GM23338 (cell line): ENCODE results near the gene CMIP. TPM values are rescaled to one million over a fixed set of nuclear protein-coding genes. Genes with fewer than 3 reads are reported as not detected.
"Not testable (repeated sequence)": the region's sequence is repeated elsewhere in the genome, so short reads cannot be mapped to it uniquely, and the experiment has no call there.

Experiments
- ATAC-seq: fragments of 200-7000 bp; cut with Tn5 transposase; 3 replicates; pipeline ENCODE4 v1.9.1; 2020
- DNase-seq: peaks from one replicate; pipeline ENCODE4 v3.0.0-alpha.2; 2015; ENCODE audit warnings: low spot score
- H2AFZ ChIP-seq: fragments of 200-600 bp; sonication (generic); 2 replicates; pipeline ENCODE4 v1.8.0; 2016; ENCODE audit warnings: antibody characterized with exemption, mild to moderate bottlenecking, moderate library complexity
- H3F3A ChIP-seq: fragments of 200-600 bp; sonication (generic); replicated peaks from 2 replicates; pipeline ENCODE4 v1.8.0; 2017; ENCODE audit warnings: antibody characterized with exemption, mixed run types, low read depth
- H3K27ac ChIP-seq: fragments of 200-600 bp; sonication (generic); 2 replicates; pipeline ENCODE4 v1.6.1; 2016; ENCODE audit warnings: low read depth
- H3K27me3 ChIP-seq: fragments of 200-600 bp; sonication (generic); 2 replicates; pipeline ENCODE4 v1.8.0; 2016; ENCODE audit warnings: mild to moderate bottlenecking, mixed run types, moderate library complexity; ENCODE audit not compliant: insufficient read depth
- H3K36me3 ChIP-seq: fragments of 200-600 bp; sonication (generic); 2 replicates; pipeline ENCODE4 v1.8.0; 2016; ENCODE audit warnings: mild to moderate bottlenecking; ENCODE audit not compliant: insufficient read depth
- H3K4me1 ChIP-seq: fragments of 200-600 bp; sonication (generic); 2 replicates; pipeline ENCODE4 v1.8.0; 2016; ENCODE audit warnings: mild to moderate bottlenecking, moderate library complexity; ENCODE audit not compliant: insufficient read depth
- H3K4me2 ChIP-seq: fragments of 200-600 bp; sonication (generic); 2 replicates; pipeline ENCODE4 v1.7.1; 2017; ENCODE audit warnings: mixed run types
- H3K4me3 ChIP-seq: fragments of 200-600 bp; sonication (generic); 2 replicates; pipeline ENCODE4 v1.6.1; 2016; ENCODE audit warnings: mixed run types
- H3K79me2 ChIP-seq: fragments of 200-600 bp; sonication (generic); replicated peaks from 2 replicates; pipeline ENCODE4 v1.8.0; 2017; ENCODE audit warnings: mild to moderate bottlenecking; ENCODE audit not compliant: insufficient read depth
- H3K9me2 ChIP-seq: fragments of 200-600 bp; sonication (generic); 2 replicates; pipeline ENCODE4 v1.8.0; 2017; ENCODE audit not compliant: insufficient read depth
- H4K20me1 ChIP-seq: fragments of 200-600 bp; sonication (generic); replicated peaks from 2 replicates; pipeline ENCODE4 v1.8.0; 2017; ENCODE audit warnings: mild to moderate bottlenecking; ENCODE audit not compliant: insufficient read depth
- H3K27ac Mint-ChIP-seq: 2 replicates; pipeline ENCODE4 v1.8.0; 2020; ENCODE audit warnings: inconsistent platforms, mild to moderate bottlenecking, moderate library complexity, mixed read lengths
- H3K27me3 Mint-ChIP-seq: 3 replicates; pipeline ENCODE4 v1.8.0; 2022; ENCODE audit warnings: low read depth, mild to moderate bottlenecking, moderate library complexity, mixed read lengths, inconsistent platforms; ENCODE audit not compliant: insufficient read depth, poor library complexity
- H3K36me3 Mint-ChIP-seq: 3 replicates; pipeline ENCODE4 v1.8.0; 2021; ENCODE audit warnings: low read depth, mild to moderate bottlenecking, inconsistent platforms, moderate library complexity, mixed read lengths
- H3K4me1 Mint-ChIP-seq: 3 replicates; pipeline ENCODE4 v1.8.0; 2020; ENCODE audit warnings: mild to moderate bottlenecking, inconsistent platforms, mixed read lengths
- H3K4me3 Mint-ChIP-seq: 3 replicates; pipeline ENCODE4 v1.8.0; 2021; ENCODE audit warnings: moderate library complexity, mild to moderate bottlenecking, inconsistent platforms, mixed read lengths
- H3K9me3 Mint-ChIP-seq: 3 replicates; pipeline ENCODE4 v1.8.0; 2020; ENCODE audit warnings: moderate library complexity, mild to moderate bottlenecking, inconsistent platforms, mixed read lengths
- CREB1 ChIP-seq: fragments of 250-450 bp; sonication (Bioruptor Pico); IDR thresholded peaks from 2 replicates; pipeline ENCODE4 v1.5.0; 2020; ENCODE audit warnings: low read depth, mild to moderate bottlenecking, moderate library complexity
- EZH2 ChIP-seq: fragments of 200-600 bp; sonication (generic); IDR thresholded peaks from one replicate; pipeline ENCODE4 v1.8.0; 2017; ENCODE audit warnings: antibody characterized with exemption, mild to moderate bottlenecking, low read depth; ENCODE audit not compliant: unreplicated experiment
- EZH2phosphoT487 ChIP-seq: fragments of 200-600 bp; sonication (generic); IDR thresholded peaks from one replicate; pipeline ENCODE4 v1.8.1; 2018; ENCODE audit warnings: antibody characterized with exemption; ENCODE audit not compliant: unreplicated experiment
- NANOG ChIP-seq: IDR thresholded peaks from 2 replicates; pipeline ENCODE4 v1.6.1; 2016; ENCODE audit warnings: antibody characterized with exemption, borderline replicate concordance
- ZNF331 ChIP-seq: fragments of 250-450 bp; sonication (Bioruptor Pico); IDR thresholded peaks from 2 replicates; pipeline ENCODE4 v1.5.0; 2020; ENCODE audit warnings: low read depth, mild to moderate bottlenecking, moderate library complexity
- polyA plus RNA-seq: library from polyadenylated mRNA; unstranded; fragments of >200 nt; fragmentation: Nextera tagmentation; extraction: Ambion mirVana; gene quantifications from 2 replicates; pipeline ENCODE4 v1.2.1, GENCODE V29; 2016
- total RNA-seq: library from RNA; depleted of rRNA; stranded (reverse); fragments of >200 nt; shearing (Covaris generic); gene quantifications from 2 replicates; pipeline ENCODE4 v1.2.3, GENCODE V29; 2014
- TF ChIP-seq, protein P1 (sequence below): fragments of 250-450 bp; sonication (Bioruptor Pico); IDR thresholded peaks from 2 replicates; pipeline ENCODE4 v1.5.0; 2020; ENCODE audit warnings: mild to moderate bottlenecking, moderate library complexity

Gene CMIP
- total and polyA plus RNA-seq, 2 experiments from 2014 or later, result 9.5 to 62.3 TPM

DNA sequence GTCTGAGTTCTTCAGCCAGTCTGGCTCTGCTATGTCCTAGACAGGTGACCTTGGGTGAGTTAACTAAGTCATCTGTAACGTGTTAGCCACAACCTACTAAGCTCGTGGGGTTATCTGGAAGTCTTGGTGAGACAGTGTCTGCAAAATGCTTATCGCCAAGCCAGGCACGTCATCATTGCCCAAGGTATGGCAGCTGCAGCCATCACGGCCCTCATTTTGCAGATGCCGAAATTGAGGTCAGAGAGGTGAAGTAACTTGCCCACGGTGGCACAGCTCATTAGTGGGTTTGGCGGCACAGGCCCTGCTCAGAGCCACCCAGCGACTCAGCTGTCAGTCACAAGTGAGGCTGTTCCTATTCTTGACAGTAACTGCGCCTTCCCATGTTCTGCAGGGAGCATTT lies 79.8 kb downstream of the CMIP start (continued):
- TF ChIP-seq, protein P1, sequence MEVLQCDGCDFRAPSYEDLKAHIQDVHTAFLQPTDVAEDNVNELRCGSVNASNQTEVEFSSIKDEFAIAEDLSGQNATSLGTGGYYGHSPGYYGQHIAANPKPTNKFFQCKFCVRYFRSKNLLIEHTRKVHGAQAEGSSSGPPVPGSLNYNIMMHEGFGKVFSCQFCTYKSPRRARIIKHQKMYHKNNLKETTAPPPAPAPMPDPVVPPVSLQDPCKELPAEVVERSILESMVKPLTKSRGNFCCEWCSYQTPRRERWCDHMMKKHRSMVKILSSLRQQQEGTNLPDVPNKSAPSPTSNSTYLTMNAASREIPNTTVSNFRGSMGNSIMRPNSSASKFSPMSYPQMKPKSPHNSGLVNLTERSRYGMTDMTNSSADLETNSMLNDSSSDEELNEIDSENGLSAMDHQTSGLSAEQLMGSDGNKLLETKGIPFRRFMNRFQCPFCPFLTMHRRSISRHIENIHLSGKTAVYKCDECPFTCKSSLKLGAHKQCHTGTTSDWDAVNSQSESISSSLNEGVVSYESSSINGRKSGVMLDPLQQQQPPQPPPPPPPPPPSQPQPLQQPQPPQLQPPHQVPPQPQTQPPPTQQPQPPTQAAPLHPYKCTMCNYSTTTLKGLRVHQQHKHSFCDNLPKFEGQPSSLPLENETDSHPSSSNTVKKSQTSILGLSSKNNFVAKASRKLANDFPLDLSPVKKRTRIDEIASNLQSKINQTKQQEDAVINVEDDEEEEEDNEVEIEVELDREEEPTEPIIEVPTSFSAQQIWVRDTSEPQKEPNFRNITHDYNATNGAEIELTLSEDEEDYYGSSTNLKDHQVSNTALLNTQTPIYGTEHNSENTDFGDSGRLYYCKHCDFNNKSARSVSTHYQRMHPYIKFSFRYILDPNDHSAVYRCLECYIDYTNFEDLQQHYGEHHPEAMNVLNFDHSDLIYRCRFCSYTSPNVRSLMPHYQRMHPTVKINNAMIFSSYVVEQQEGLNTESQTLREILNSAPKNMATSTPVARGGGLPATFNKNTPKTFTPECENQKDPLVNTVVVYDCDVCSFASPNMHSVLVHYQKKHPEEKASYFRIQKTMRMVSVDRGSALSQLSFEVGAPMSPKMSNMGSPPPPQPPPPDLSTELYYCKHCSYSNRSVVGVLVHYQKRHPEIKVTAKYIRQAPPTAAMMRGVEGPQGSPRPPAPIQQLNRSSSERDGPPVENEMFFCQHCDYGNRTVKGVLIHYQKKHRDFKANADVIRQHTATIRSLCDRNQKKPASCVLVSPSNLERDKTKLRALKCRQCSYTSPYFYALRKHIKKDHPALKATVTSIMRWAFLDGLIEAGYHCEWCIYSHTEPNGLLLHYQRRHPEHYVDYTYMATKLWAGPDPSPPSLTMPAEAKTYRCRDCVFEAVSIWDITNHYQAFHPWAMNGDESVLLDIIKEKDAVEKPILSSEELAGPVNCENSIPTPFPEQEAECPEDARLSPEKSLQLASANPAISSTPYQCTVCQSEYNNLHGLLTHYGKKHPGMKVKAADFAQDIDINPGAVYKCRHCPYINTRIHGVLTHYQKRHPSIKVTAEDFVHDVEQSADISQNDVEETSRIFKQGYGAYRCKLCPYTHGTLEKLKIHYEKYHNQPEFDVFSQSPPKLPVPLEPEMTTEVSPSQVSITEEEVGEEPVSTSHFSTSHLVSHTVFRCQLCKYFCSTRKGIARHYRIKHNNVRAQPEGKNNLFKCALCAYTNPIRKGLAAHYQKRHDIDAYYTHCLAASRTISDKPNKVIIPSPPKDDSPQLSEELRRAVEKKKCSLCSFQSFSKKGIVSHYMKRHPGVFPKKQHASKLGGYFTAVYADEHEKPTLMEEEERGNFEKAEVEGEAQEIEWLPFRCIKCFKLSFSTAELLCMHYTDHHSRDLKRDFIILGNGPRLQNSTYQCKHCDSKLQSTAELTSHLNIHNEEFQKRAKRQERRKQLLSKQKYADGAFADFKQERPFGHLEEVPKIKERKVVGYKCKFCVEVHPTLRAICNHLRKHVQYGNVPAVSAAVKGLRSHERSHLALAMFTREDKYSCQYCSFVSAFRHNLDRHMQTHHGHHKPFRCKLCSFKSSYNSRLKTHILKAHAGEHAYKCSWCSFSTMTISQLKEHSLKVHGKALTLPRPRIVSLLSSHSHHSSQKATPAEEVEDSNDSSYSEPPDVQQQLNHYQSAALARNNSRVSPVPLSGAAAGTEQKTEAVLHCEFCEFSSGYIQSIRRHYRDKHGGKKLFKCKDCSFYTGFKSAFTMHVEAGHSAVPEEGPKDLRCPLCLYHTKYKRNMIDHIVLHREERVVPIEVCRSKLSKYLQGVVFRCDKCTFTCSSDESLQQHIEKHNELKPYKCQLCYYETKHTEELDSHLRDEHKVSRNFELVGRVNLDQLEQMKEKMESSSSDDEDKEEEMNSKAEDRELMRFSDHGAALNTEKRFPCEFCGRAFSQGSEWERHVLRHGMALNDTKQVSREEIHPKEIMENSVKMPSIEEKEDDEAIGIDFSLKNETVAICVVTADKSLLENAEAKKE (CRISPR knock-in tag), result no peak
- TF ChIP-seq CREB1 (CRISPR knock-in tag), result no peak
- no peak for TF ChIP-seq EZH2phosphoT487
- no peak for TF ChIP-seq EZH2
- TF ChIP-seq NANOG, result no peak
- no peak for TF ChIP-seq ZNF331 (CRISPR knock-in tag)

DNA sequence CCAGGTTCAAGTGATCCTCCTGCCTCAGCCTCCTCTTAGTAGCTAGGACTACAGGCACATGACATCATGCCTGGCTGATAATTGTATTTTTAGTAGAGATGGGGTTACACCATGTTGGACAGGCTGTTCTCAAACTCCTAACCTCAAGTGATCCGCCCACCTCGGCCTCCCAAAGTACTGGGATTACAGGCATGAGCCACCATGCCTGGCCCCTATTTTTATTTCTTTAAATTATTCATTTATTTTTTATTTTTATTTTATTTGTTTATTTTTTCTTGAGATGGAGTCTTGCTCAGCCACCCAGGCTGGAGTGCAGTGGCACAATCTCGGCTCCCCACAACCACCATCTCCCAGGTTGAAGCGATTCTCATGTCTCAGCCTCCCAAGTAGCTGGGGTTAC lies 80.3 kb downstream of the CMIP start:
- H3K4me1 ChIP-seq, H2AFZ ChIP-seq, H3K9me2 ChIP-seq, H3K27ac ChIP-seq, H3K27me3 Mint-ChIP-seq, ATAC-seq, H3K27me3 ChIP-seq, H3F3A ChIP-seq, H3K4me2 ChIP-seq, H3K4me3 Mint-ChIP-seq, H3K36me3 ChIP-seq, H3K4me1 Mint-ChIP-seq, H3K4me3 ChIP-seq, H3K9me3 Mint-ChIP-seq, DNase-seq, H3K27ac Mint-ChIP-seq: not testable (repeated sequence)
- H3K79me2 ChIP-seq, result peaks cover 97% of the 10 kb centered on the region
- H4K20me1 ChIP-seq, result peaks cover 43% of the 10 kb centered on the region
- H3K36me3 Mint-ChIP-seq, result peaks cover 20% of the 10 kb centered on the region; the same call in 2 of the 3 replicates
